WTC11 (cell line): ENCODE measurements around the gene SLC25A30. TPM values are rescaled to one million over a fixed set of nuclear protein-coding genes. Genes with fewer than 3 reads are reported as not detected.

ENCODE experiments used
- ATAC-seq: fragments of 200-7000 bp; cut with Tn5 transposase; 2 replicates; pipeline ENCODE4 v1.10.0; 2021; ENCODE audit warnings: mild to moderate bottlenecking, moderate library complexity
- CTCF ChIA-PET: fragments of 300-600 bp; sonication (Branson Sonifier 250); formaldehyde crosslinking; loops from one replicate; lab custom pipeline; 2021; ENCODE audit warnings: antibody characterized with exemption; lab: Charles Lee
- POLR2A ChIA-PET: fragments of 350-600 bp; sonication (Branson Sonifier 250); formaldehyde crosslinking; loops from one replicate; lab custom pipeline; 2021; ENCODE audit warnings: antibody characterized with exemption; lab: Charles Lee
- DNase-seq: peaks from one replicate; pipeline ENCODE4 v3.0.0; 2021; ENCODE audit warnings: low spot score
- H3K27ac Mint-ChIP-seq: 2 replicates; pipeline ENCODE4 v1.8.0; 2021; ENCODE audit warnings: mixed read lengths
- H3K27me3 Mint-ChIP-seq: 2 replicates; pipeline ENCODE4 v1.8.0; 2021; ENCODE audit warnings: low read depth, mild to moderate bottlenecking, moderate library complexity, mixed read lengths
- H3K36me3 Mint-ChIP-seq: 2 replicates; pipeline ENCODE4 v1.8.0; 2021; ENCODE audit warnings: mixed read lengths
- H3K4me1 Mint-ChIP-seq: 2 replicates; pipeline ENCODE4 v1.8.0; 2022; ENCODE audit warnings: mixed read lengths
- H3K4me3 Mint-ChIP-seq: 2 replicates; pipeline ENCODE4 v1.8.0; 2021; ENCODE audit warnings: mild to moderate bottlenecking, moderate library complexity, mixed read lengths
- H3K9me3 Mint-ChIP-seq: 2 replicates; pipeline ENCODE4 v1.8.0; 2021; ENCODE audit warnings: mixed read lengths
- ATF2 ChIP-seq: sonication (generic); formaldehyde crosslinking; IDR thresholded peaks from 2 replicates; pipeline ENCODE4 v1.8.1; 2022; ENCODE audit warnings: low read depth, missing genetic modification reagents, borderline replicate concordance
- CREM ChIP-seq: sonication (generic); formaldehyde crosslinking; IDR thresholded peaks from 2 replicates; pipeline ENCODE4 v1.8.1; 2022; ENCODE audit warnings: mild to moderate bottlenecking, missing genetic modification reagents, moderate library complexity
- CTCF ChIP-seq: fragments of 200-600 bp; IDR thresholded peaks from 2 replicates; pipeline ENCODE4 v1.8.0; 2022; ENCODE audit warnings: antibody characterized with exemption
- E2F1 ChIP-seq: sonication (generic); formaldehyde crosslinking; IDR thresholded peaks from 2 replicates; pipeline ENCODE4 v1.8.0; 2022; ENCODE audit warnings: mild to moderate bottlenecking, missing genetic modification reagents
- E2F5 ChIP-seq: sonication (generic); formaldehyde crosslinking; IDR thresholded peaks from 2 replicates; pipeline ENCODE4 v1.8.1; 2022; ENCODE audit warnings: mild to moderate bottlenecking, moderate library complexity, missing genetic modification reagents
- ESRRA ChIP-seq: sonication (generic); formaldehyde crosslinking; IDR thresholded peaks from 2 replicates; pipeline ENCODE4 v1.8.1; 2022; ENCODE audit warnings: mild to moderate bottlenecking, missing genetic modification reagents, borderline replicate concordance
- GABPB1 ChIP-seq: sonication (generic); formaldehyde crosslinking; IDR thresholded peaks from 2 replicates; pipeline ENCODE4 v1.8.1; 2023; ENCODE audit warnings: mild to moderate bottlenecking, missing genetic modification reagents
- GRHL2 ChIP-seq: fragments of 250-450 bp; sonication (Bioruptor Pico); IDR thresholded peaks from 2 replicates; pipeline ENCODE4 v1.8.0; 2022; ENCODE audit warnings: mild to moderate bottlenecking, moderate library complexity; ENCODE audit not compliant: insufficient replicate concordance, severe bottlenecking
- HMGA2 ChIP-seq: fragments of 250-450 bp; sonication (Bioruptor Pico); IDR thresholded peaks from 2 replicates; pipeline ENCODE4 v1.4.0; 2021; ENCODE audit warnings: mild to moderate bottlenecking, moderate library complexity
- IRF2 ChIP-seq: sonication (generic); formaldehyde crosslinking; IDR thresholded peaks from 2 replicates; pipeline ENCODE4 v1.8.0; 2022; ENCODE audit warnings: low read depth, missing genetic modification reagents, borderline replicate concordance
- KAT7 ChIP-seq: sonication (generic); formaldehyde crosslinking; IDR thresholded peaks from 2 replicates; pipeline ENCODE4 v1.8.1; 2023; ENCODE audit warnings: missing genetic modification reagents, mild to moderate bottlenecking, borderline replicate concordance
- NR1H2 ChIP-seq: sonication (generic); formaldehyde crosslinking; IDR thresholded peaks from 2 replicates; pipeline ENCODE4 v1.9.0; 2021; ENCODE audit warnings: mild to moderate bottlenecking, moderate library complexity, missing genetic modification reagents
- NR2C2 ChIP-seq: sonication (generic); formaldehyde crosslinking; IDR thresholded peaks from 2 replicates; pipeline ENCODE4 v1.8.0; 2022; ENCODE audit warnings: mild to moderate bottlenecking, missing genetic modification reagents
- NR3C1 ChIP-seq: sonication (generic); formaldehyde crosslinking; conservative IDR thresholded peaks from 2 replicates; pipeline ENCODE4 v1.8.1; 2023; ENCODE audit warnings: low read depth, mild to moderate bottlenecking, missing genetic modification reagents
- SMAD4 ChIP-seq: sonication (generic); formaldehyde crosslinking; IDR thresholded peaks from 2 replicates; pipeline ENCODE4 v1.8.0; 2022; ENCODE audit warnings: mild to moderate bottlenecking, missing genetic modification reagents
- TEAD1 ChIP-seq: sonication (generic); formaldehyde crosslinking; IDR thresholded peaks from 2 replicates; pipeline ENCODE4 v1.8.0; 2022; ENCODE audit warnings: mild to moderate bottlenecking, missing genetic modification reagents
- TP53 ChIP-seq: sonication (generic); formaldehyde crosslinking; IDR thresholded peaks from 2 replicates; pipeline ENCODE4 v1.8.1; 2023; ENCODE audit warnings: mild to moderate bottlenecking, missing genetic modification reagents
- ZNF121 ChIP-seq: sonication (generic); formaldehyde crosslinking; IDR thresholded peaks from 2 replicates; pipeline ENCODE4 v1.8.0; 2023; ENCODE audit warnings: missing genetic modification reagents
- ZNF138 ChIP-seq: sonication (generic); formaldehyde crosslinking; conservative IDR thresholded peaks from 2 replicates; pipeline ENCODE4 v1.8.1; 2022; ENCODE audit warnings: mild to moderate bottlenecking, moderate library complexity, missing genetic modification reagents
- ZNF219 ChIP-seq: sonication (generic); formaldehyde crosslinking; IDR thresholded peaks from 2 replicates; pipeline ENCODE4 v1.8.0; 2023; ENCODE audit warnings: missing genetic modification reagents, mild to moderate bottlenecking, borderline replicate concordance
- ZNF232 ChIP-seq: sonication (generic); formaldehyde crosslinking; IDR thresholded peaks from 2 replicates; pipeline ENCODE4 v1.8.0; 2022; ENCODE audit warnings: mild to moderate bottlenecking, missing genetic modification reagents
- ZNF281 ChIP-seq: sonication (generic); formaldehyde crosslinking; IDR thresholded peaks from 2 replicates; pipeline ENCODE4 v1.8.0; 2023; ENCODE audit warnings: mild to moderate bottlenecking, missing genetic modification reagents
- ZNF317 ChIP-seq: sonication (generic); formaldehyde crosslinking; IDR thresholded peaks from 2 replicates; pipeline ENCODE4 v1.8.1; 2023; ENCODE audit warnings: low read depth, mild to moderate bottlenecking, moderate library complexity, missing genetic modification reagents, borderline replicate concordance
- ZNF416 ChIP-seq: fragments of 250-450 bp; sonication (Bioruptor Pico); IDR thresholded peaks from 2 replicates; pipeline ENCODE4 v1.9.0; 2021; ENCODE audit warnings: mild to moderate bottlenecking, inconsistent platforms
- ZSCAN18 ChIP-seq: fragments of 250-450 bp; sonication (Bioruptor Pico); IDR thresholded peaks from 2 replicates; pipeline ENCODE4 v2.1.2; 2022; ENCODE audit warnings: mild to moderate bottlenecking, moderate library complexity
- total RNA-seq: library from RNA; stranded (reverse); gene quantifications from 3 replicates; pipeline ENCODE4 v1.2.3, GENCODE V29; 2021

SLC25A30 gene
- total RNA-seq, 1 experiment from 2014 or later, result 8.2 TPM

GRCh38 chr13:45365558-45365885 is 52.7 kb downstream of the SLC25A30 start:
- no peak for TF ChIP-seq ZNF121 (CRISPR knock-in tag)
- TF ChIP-seq ZNF317 (CRISPR knock-in tag), result no peak
- no peak for TF ChIP-seq CTCF
- TF ChIP-seq ZSCAN18 (CRISPR knock-in tag), result no peak
- TF ChIP-seq GABPB1 (CRISPR knock-in tag), result no peak
- no peak for TF ChIP-seq HMGA2 (CRISPR knock-in tag)
- no peak for TF ChIP-seq ZNF232 (CRISPR knock-in tag)
- TF ChIP-seq ZNF219 (CRISPR knock-in tag), result no peak
- no peak for TF ChIP-seq TP53 (CRISPR knock-in tag)
- no peak for TF ChIP-seq ZNF416 (CRISPR knock-in tag)
- no peak for TF ChIP-seq NR2C2 (CRISPR knock-in tag)
- TF ChIP-seq E2F1, result no peak
- no peak for TF ChIP-seq TEAD1 (CRISPR knock-in tag)
- TF ChIP-seq NR3C1 (CRISPR knock-in tag), result no peak
- no peak for TF ChIP-seq ESRRA
- TF ChIP-seq CREM (CRISPR knock-in tag), result no peak
- TF ChIP-seq ZNF138, result no peak
- no peak for TF ChIP-seq SMAD4 (CRISPR knock-in tag)
- Mint-ChIP-seq H3K27ac (no peak overlapping the region), H3K4me3 (no peak overlapping the region), H3K9me3 (peaks cover 10% of the 10 kb centered on the region), H3K4me1 (peaks cover 36% of the 10 kb centered on the region), H3K36me3 (peaks cover 22% of the 10 kb centered on the region), H3K27me3 (no peaks in the 10 kb centered on the region; the same call in 1 of the 2 replicates)
- ATAC-seq, result no peak
- CTCF ChIA-PET, result interaction anchor here (1.3 kb wide), 1 partner anchor 24 kb away, joined by 3 read pairs; no protein-coding TSS in a partner anchor
- POLR2A ChIA-PET, result interaction anchor here (0.7 kb wide), 1 partner anchor 834 kb away, joined by 3 read pairs; no protein-coding TSS in a partner anchor
- no peak for DNase-seq

GRCh38 chr13:45364876-45365557 is 53.2 kb downstream of the SLC25A30 start:
- ChIA-PET POLR2A (interaction anchor here (0.7 to 0.8 kb wide), 2 partner anchors 40 to 834 kb away, joined by 3 to 6 read pairs; no protein-coding TSS in a partner anchor), CTCF (interaction anchor here (0.6 to 1.4 kb wide), 3 partner anchors 12 to 29 kb away, joined by 3 read pairs; no protein-coding TSS in a partner anchor)
- no peak for DNase-seq
- H3K27me3 Mint-ChIP-seq, result no peaks in the 10 kb centered on the region; the same call in 1 of the 2 replicates
- no peak for ATAC-seq
- H3K4me3 Mint-ChIP-seq, result no peak overlapping the region
- H3K4me1 Mint-ChIP-seq, result peaks cover 36% of the 10 kb centered on the region
- no peak overlapping the region for H3K27ac Mint-ChIP-seq
- H3K36me3 Mint-ChIP-seq, result peaks cover 26% of the 10 kb centered on the region
- H3K9me3 Mint-ChIP-seq, result peaks cover 10% of the 10 kb centered on the region
- TF ChIP-seq ZNF281 (CRISPR knock-in tag) (no peak), IRF2 (no peak), KAT7 (no peak), TEAD1 (CRISPR knock-in tag) (no peak), NR1H2 (no peak), ATF2 (CRISPR knock-in tag) (no peak), GRHL2 (CRISPR knock-in tag) (no peak), E2F5 (CRISPR knock-in tag) (no peak), E2F1 (no peak)
